GM12864 (cell line): ENCODE measurements around the gene TBC1D1.

Experiments used
- DNase-seq: peaks from one replicate; pipeline ENCODE4 v3.0.0-alpha.2; 2011; ENCODE audit warnings: low read depth
- H3K4me3 ChIP-seq: 2 replicates; pipeline ENCODE4 v1.5.1; 2011; ENCODE audit warnings: mild to moderate bottlenecking, low read depth, low read length, control low read depth
- CTCF ChIP-seq: IDR thresholded peaks from 2 replicates; pipeline ENCODE4 v1.5.1; 2011; ENCODE audit warnings: low read depth, mild to moderate bottlenecking, moderate library complexity, low read length, control low read depth, inconsistent platforms; ENCODE audit errors: missing control alignments

TBC1D1 gene

GRCh38 chr4:37960679-37961450, 70.0 kb downstream of the TBC1D1 start:
- no peak overlapping the region for H3K4me3 ChIP-seq
- TF ChIP-seq CTCF = no peak
- DNase-seq = no peak

DNA sequence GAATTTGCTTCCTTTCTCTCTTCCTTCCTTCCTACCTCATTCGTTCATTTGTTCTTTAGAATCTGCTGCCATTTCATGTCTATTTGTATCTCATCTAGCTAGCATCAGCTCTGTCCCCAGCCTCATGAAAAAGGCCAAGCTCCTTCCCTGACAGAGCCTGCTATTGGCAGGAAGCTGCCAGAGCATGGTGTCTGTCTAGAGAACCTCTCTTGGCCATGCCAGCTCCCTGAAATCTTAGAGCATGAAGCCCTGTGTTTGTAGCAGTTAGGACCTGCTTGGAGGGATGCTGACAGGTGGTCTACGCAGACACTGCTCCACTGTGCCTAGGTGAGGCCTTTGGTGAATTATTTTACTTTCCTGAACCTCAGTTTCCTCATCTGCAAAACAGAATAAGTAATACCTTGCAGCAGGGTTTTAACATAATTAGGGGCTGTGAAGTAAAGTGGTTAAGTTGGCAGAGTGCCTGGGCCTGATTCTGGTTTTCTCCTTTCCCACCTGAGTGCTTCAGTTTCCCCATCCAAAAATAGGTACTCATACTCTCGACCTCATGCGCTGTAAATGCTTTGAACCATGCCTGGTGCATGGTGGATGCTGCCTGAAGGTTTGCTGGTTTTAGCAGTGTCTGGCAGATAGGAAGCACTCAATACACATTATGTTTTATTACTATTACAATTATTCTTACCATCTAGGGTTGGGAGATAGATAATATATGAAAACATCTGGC, 74.0 kb downstream of the TBC1D1 start:
- DNase-seq = no peak
- TF ChIP-seq CTCF = no peak
- no peak overlapping the region for H3K4me3 ChIP-seq

DNA sequence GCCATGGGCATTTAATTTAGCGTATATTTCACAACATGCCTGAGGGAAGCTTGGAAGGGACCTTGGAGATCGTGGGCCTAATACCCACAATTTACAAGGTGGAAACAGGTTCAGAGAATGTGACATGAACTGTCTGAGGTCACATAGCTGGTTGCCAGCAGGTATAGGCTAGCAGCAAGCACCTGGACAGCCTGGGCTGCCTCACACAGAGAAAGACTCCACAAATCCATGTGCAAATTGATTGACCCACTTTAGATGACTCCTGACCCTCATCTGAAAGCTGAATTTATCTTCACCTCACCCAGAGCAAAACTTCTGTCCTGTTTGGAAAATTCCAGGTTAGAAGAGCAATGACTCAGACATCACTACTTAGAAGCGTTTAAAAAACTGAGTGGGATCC, 75.2 kb downstream of the TBC1D1 start:
- TF ChIP-seq CTCF = no peak
- no peak overlapping the region for H3K4me3 ChIP-seq
- no peak for DNase-seq

DNA sequence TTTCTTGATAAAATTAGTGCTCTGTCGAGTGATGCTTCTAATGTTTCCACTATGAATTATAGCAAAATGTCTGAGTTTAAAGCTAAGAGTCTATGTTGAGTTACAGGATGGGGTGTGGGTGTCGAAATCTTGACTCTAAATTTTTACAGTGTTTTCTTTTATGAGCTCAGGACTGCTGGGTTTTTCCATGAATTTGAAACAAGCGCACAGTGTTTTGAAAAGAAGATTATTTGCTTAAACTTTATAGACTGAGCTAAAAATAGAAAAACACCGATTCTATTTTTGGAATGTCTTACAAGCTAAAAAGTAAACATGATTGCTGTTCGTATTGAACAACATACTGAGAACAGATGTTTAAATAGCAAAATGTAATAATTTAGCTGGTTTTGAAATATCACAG, 76.9 kb downstream of the TBC1D1 start:
- no peak for TF ChIP-seq CTCF
- H3K4me3 ChIP-seq = no peak overlapping the region
- DNase-seq = no peak

DNA sequence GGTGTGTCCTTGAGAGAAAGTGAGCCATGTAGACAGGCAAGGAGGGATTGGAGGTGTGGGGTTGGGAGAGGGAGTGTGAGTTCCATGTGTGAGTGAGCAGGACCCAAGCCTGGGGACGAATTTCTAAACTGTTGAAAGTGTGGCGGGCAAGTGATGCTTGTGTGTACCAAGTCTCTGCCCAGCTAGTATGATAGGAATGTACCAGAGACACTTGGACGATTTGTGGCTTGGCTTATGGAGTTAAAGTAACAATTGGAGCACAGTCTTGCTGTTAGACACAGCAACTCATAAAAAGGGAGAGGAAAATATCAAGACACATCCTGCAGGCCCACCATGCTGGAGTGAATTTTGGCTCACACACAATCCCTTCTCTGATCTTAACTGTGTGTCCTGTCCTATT, 77.9 kb downstream of the TBC1D1 start:
- TF ChIP-seq CTCF = no peak
- H3K4me3 ChIP-seq = no peak overlapping the region
- no peak for DNase-seq

GRCh38 chr4:37970702-37971101, 79.8 kb downstream of the TBC1D1 start:
- no peak for DNase-seq
- peak; percentile 67 for TF ChIP-seq CTCF
- H3K4me3 ChIP-seq = no peak overlapping the region
